Neural cell (in vitro differentiated cells): Measurements from ENCODE around the gene STAT5B.

Source experiments
- CTCF ChIP-seq: fragments of 450-650 bp; IDR thresholded peaks from 2 replicates; pipeline ENCODE4 v1.5.1; 2014; ENCODE audit warnings: antibody characterized with exemption, mild to moderate bottlenecking, moderate library complexity; ENCODE audit not compliant: poor library complexity, severe bottlenecking
- EP300 ChIP-seq: fragments of 450-650 bp; conservative IDR thresholded peaks from 2 replicates; pipeline ENCODE4 v1.6.1; 2014; ENCODE audit warnings: antibody characterized with exemption, mild to moderate bottlenecking, moderate library complexity; ENCODE audit not compliant: poor library complexity, severe bottlenecking
- EZH2 ChIP-seq: fragments of 200-600, 300-800 bp; shearing (Covaris generic), sonication (generic); IDR thresholded peaks from 2 replicates; pipeline ENCODE4 v1.6.1; 2014; ENCODE audit warnings: antibody characterized with exemption, low read length, borderline replicate concordance, mild to moderate bottlenecking; ENCODE audit not compliant: insufficient read depth, poor library complexity, severe bottlenecking
- MXI1 ChIP-seq: fragments of 450-650 bp; conservative IDR thresholded peaks from 2 replicates; pipeline ENCODE4 v1.6.1; 2014; ENCODE audit warnings: antibody characterized with exemption, mild to moderate bottlenecking; ENCODE audit not compliant: poor library complexity, severe bottlenecking
- TF ChIP-seq, protein P1 (sequence below): IDR thresholded peaks from 2 replicates; pipeline ENCODE4 v1.6.1; 2012; ENCODE audit warnings: borderline replicate concordance

DNA sequence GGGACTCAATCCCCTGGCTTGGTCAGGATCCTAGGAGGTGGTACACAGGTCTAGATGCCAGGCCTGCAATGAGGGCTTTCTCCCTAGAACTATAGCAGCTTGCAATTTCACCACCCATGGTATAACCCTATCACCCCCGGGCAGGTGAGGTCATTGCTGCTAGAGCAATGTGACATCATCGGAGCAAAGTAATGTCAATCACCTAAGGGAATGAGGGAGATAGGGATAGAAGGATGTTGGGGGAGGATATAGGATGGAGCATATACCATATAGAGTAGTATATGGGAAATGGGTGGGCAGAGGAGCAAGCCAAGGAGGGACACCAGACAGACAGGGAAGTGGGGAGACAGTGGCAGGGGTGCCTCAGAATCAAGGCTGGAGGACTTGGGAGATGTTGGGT, 98.5 kb downstream of the STAT5B start:
- TF ChIP-seq CTCF (no peak), EZH2 (no peak), EP300 (no peak), MXI1 (no peak)
- TF ChIP-seq, protein P1, sequence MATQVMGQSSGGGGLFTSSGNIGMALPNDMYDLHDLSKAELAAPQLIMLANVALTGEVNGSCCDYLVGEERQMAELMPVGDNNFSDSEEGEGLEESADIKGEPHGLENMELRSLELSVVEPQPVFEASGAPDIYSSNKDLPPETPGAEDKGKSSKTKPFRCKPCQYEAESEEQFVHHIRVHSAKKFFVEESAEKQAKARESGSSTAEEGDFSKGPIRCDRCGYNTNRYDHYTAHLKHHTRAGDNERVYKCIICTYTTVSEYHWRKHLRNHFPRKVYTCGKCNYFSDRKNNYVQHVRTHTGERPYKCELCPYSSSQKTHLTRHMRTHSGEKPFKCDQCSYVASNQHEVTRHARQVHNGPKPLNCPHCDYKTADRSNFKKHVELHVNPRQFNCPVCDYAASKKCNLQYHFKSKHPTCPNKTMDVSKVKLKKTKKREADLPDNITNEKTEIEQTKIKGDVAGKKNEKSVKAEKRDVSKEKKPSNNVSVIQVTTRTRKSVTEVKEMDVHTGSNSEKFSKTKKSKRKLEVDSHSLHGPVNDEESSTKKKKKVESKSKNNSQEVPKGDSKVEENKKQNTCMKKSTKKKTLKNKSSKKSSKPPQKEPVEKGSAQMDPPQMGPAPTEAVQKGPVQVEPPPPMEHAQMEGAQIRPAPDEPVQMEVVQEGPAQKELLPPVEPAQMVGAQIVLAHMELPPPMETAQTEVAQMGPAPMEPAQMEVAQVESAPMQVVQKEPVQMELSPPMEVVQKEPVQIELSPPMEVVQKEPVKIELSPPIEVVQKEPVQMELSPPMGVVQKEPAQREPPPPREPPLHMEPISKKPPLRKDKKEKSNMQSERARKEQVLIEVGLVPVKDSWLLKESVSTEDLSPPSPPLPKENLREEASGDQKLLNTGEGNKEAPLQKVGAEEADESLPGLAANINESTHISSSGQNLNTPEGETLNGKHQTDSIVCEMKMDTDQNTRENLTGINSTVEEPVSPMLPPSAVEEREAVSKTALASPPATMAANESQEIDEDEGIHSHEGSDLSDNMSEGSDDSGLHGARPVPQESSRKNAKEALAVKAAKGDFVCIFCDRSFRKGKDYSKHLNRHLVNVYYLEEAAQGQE, result no peak
